Measurements from ENCODE around the gene KCTD16. TPM values are rescaled to one million over a fixed set of nuclear protein-coding genes. Genes with fewer than 3 reads are reported as not detected.

Gene KCTD16
- total RNA-seq, 1 experiment from 2014 or later: 0.14 TPM

GRCh38 chr5:144173766-144174165 is 3.1 kb downstream of the KCTD16 start:
- CTCF ChIA-PET: interaction anchor here (0.7 kb wide), 1 partner anchor 125 kb away, joined by 5 read pairs; no protein-coding TSS in a partner anchor
- no TSS peak for BruUV-seq (replicated peaks)
- intact Hi-C loops (cut with micrococcal nuclease; ENCODE audit: unreplicated experiment): no loop called here
- Mint-ChIP-seq H3K27ac (ENCODE audit: unreplicated experiment) (no peak overlapping the region), H3K9me3 (ENCODE audit: low read depth, unreplicated experiment) (no peaks in the 10 kb centered on the region), H3K4me3 (ENCODE audit: low read depth, unreplicated experiment) (no peak overlapping the region), H3K4me1 (ENCODE audit: low read depth, unreplicated experiment) (peaks cover 11% of the 10 kb centered on the region), H3K36me3 (ENCODE audit: insufficient read depth, unreplicated experiment) (peaks cover 15% of the 10 kb centered on the region), H3K27me3 (ENCODE audit: unreplicated experiment) (no peaks in the 10 kb centered on the region)
- no peak for TF ChIP-seq CTCF (IDR thresholded peaks at IDR 0.05; ENCODE audit: unreplicated experiment)
- no peak for DNase-seq

GRCh38 chr5:144177548-144177947 is 6.9 kb downstream of the KCTD16 start:
- Mint-ChIP-seq H3K27ac (ENCODE audit: unreplicated experiment) (no peak overlapping the region), H3K9me3 (ENCODE audit: low read depth, unreplicated experiment) (no peaks in the 10 kb centered on the region), H3K4me1 (ENCODE audit: low read depth, unreplicated experiment) (peaks cover 5% of the 10 kb centered on the region), H3K36me3 (ENCODE audit: insufficient read depth, unreplicated experiment) (no peaks in the 10 kb centered on the region), H3K4me3 (ENCODE audit: low read depth, unreplicated experiment) (no peak overlapping the region), H3K27me3 (ENCODE audit: unreplicated experiment) (no peaks in the 10 kb centered on the region)
- intact Hi-C loops (cut with micrococcal nuclease; ENCODE audit: unreplicated experiment): no loop called here
- DNase-seq: no peak
- no peak for TF ChIP-seq CTCF (IDR thresholded peaks at IDR 0.05; ENCODE audit: unreplicated experiment)
- CTCF ChIA-PET: no interaction called here
- BruUV-seq (replicated peaks): no TSS peak

GRCh38 chr5:144179226-144179625 is 8.6 kb downstream of the KCTD16 start:
- no peak overlapping the region for H3K4me3 Mint-ChIP-seq (ENCODE audit: low read depth, unreplicated experiment)
- H3K27me3 Mint-ChIP-seq (ENCODE audit: unreplicated experiment): no peaks in the 10 kb centered on the region
- no peaks in the 10 kb centered on the region for H3K9me3 Mint-ChIP-seq (ENCODE audit: low read depth, unreplicated experiment)
- BruUV-seq (replicated peaks): no TSS peak
- CTCF ChIA-PET: interaction anchor here (1.0 kb wide), 1 partner anchor 8 kb away, joined by 3 read pairs; the partner anchor contains the start of gene KCTD16
- TF ChIP-seq CTCF (IDR thresholded peaks at IDR 0.05; ENCODE audit: unreplicated experiment): no peak
- H3K36me3 Mint-ChIP-seq (ENCODE audit: insufficient read depth, unreplicated experiment): no peaks in the 10 kb centered on the region
- no peak for DNase-seq
- no peak overlapping the region for H3K27ac Mint-ChIP-seq (ENCODE audit: unreplicated experiment)
- H3K4me1 Mint-ChIP-seq (ENCODE audit: low read depth, unreplicated experiment): peaks cover 9% of the 10 kb centered on the region
- intact Hi-C loops (cut with micrococcal nuclease; ENCODE audit: unreplicated experiment): no loop called here

- peak; percentile 55 for TF ChIP-seq CTCF (IDR thresholded peaks at IDR 0.05; ENCODE audit: unreplicated experiment)
- intact Hi-C loops (cut with micrococcal nuclease; ENCODE audit: unreplicated experiment): loop anchor here (5.0 kb wide), 1 partner anchor 356 kb away; no protein-coding TSS in a partner anchor
- no TSS peak for BruUV-seq (replicated peaks)
- Mint-ChIP-seq H3K4me3 (ENCODE audit: low read depth, unreplicated experiment) (no peak overlapping the region), H3K27ac (ENCODE audit: unreplicated experiment) (peak overlapping the region; percentile 20), H3K9me3 (ENCODE audit: low read depth, unreplicated experiment) (no peaks in the 10 kb centered on the region), H3K27me3 (ENCODE audit: unreplicated experiment) (no peaks in the 10 kb centered on the region), H3K36me3 (ENCODE audit: insufficient read depth, unreplicated experiment) (no peaks in the 10 kb centered on the region), H3K4me1 (ENCODE audit: low read depth, unreplicated experiment) (peaks cover 9% of the 10 kb centered on the region)
- DNase-seq: no peak
- CTCF ChIA-PET: no interaction called here
Measured at GRCh38 chr5:144183254-144183889, 12.7 kb downstream of the KCTD16 start.

All from Calu3 (cell line).